Osteocyte (in vitro differentiated cells): ENCODE measurements around the gene ORC6. TPM values are rescaled to one million over a fixed set of nuclear protein-coding genes. Genes with fewer than 3 reads are reported as not detected.
"Not testable (repeated sequence)": the region's sequence is repeated elsewhere in the genome, so short reads cannot be mapped to it uniquely, and the experiment has no call there.

ENCODE experiments used
- DNase-seq: peaks from one replicate; pipeline ENCODE4 v3.0.0; 2021; ENCODE audit warnings: mixed read lengths; ENCODE audit not compliant: unreplicated experiment; ENCODE audit errors: extremely low spot score
- H3K27ac Mint-ChIP-seq: one replicate; pipeline ENCODE4 v1.8.0; 2021; ENCODE audit warnings: mild to moderate bottlenecking, mixed read lengths; ENCODE audit not compliant: unreplicated experiment
- H3K27me3 Mint-ChIP-seq: one replicate; pipeline ENCODE4 v1.8.0; 2021; ENCODE audit warnings: mixed read lengths; ENCODE audit not compliant: unreplicated experiment
- H3K36me3 Mint-ChIP-seq: one replicate; pipeline ENCODE4 v1.8.0; 2021; ENCODE audit warnings: mixed read lengths; ENCODE audit not compliant: unreplicated experiment
- H3K4me1 Mint-ChIP-seq: one replicate; pipeline ENCODE4 v1.8.0; 2021; ENCODE audit warnings: mixed read lengths; ENCODE audit not compliant: unreplicated experiment
- H3K4me3 Mint-ChIP-seq: one replicate; pipeline ENCODE4 v1.8.0; 2021; ENCODE audit warnings: mild to moderate bottlenecking, moderate library complexity, mixed read lengths; ENCODE audit not compliant: unreplicated experiment
- H3K9me3 Mint-ChIP-seq: one replicate; pipeline ENCODE4 v1.8.0; 2021; ENCODE audit warnings: mixed read lengths; ENCODE audit not compliant: unreplicated experiment
- CTCF ChIP-seq: fragments of 200-600 bp; sonication (generic); IDR thresholded peaks from 2 replicates; pipeline ENCODE4 v1.5.0; 2021; ENCODE audit warnings: antibody characterized with exemption, mild to moderate bottlenecking, moderate library complexity
- total RNA-seq: library from RNA; stranded (reverse); gene quantifications from 2 replicates; pipeline ENCODE4 v1.2.1, GENCODE V29; 2021

Gene ORC6
- total RNA-seq, 1 donor from 2014 or later = 8.8 TPM

GRCh38 chr16:46651305-46651704, 38.2 kb upstream of the ORC6 start:
- Mint-ChIP-seq H3K27ac (no peak overlapping the region), H3K4me3 (no peak overlapping the region), H3K27me3 (no peaks in the 10 kb centered on the region), H3K4me1 (peaks cover 4% of the 10 kb centered on the region), H3K9me3 (no peaks in the 10 kb centered on the region), H3K36me3 (no peaks in the 10 kb centered on the region)
- no peak for DNase-seq
- TF ChIP-seq CTCF = no peak

- H3K27me3 Mint-ChIP-seq = no peaks in the 10 kb centered on the region
- no peaks in the 10 kb centered on the region for H3K4me1 Mint-ChIP-seq
- TF ChIP-seq CTCF = no peak
- peaks cover 30% of the 10 kb centered on the region for H3K36me3 Mint-ChIP-seq
- H3K27ac Mint-ChIP-seq = no peak overlapping the region
- no peak overlapping the region for H3K4me3 Mint-ChIP-seq
- H3K9me3 Mint-ChIP-seq = no peaks in the 10 kb centered on the region
- DNase-seq = no peak
These were observed 30.5 kb upstream of the ORC6 start for GRCh38 chr16:46658925-46659324.

DNA sequence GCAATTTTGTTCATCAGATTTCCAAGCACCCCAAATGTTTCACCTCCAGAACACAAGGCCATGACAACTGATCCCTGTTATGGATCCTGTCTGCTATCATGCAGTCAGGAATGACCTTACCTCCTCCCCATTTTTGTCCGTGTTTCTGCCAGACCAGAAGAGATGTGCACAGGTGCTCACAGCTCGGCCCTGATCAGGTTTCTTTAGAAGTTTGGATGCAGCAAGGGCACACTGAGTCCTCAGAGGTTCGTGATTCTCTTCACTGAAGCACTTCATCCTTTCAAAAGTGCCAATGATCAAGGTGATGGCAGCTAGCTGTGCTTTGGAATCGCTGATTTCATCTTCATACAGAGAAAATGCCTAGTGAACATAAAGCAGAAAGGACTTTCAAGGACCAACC, 27.3 kb upstream of the ORC6 start:
- Mint-ChIP-seq H3K36me3 (peaks cover 45% of the 10 kb centered on the region), H3K4me3 (no peak overlapping the region), H3K9me3 (no peaks in the 10 kb centered on the region), H3K4me1 (no peaks in the 10 kb centered on the region), H3K27me3 (no peaks in the 10 kb centered on the region), H3K27ac (no peak overlapping the region)
- TF ChIP-seq CTCF = no peak
- no peak for DNase-seq

DNA sequence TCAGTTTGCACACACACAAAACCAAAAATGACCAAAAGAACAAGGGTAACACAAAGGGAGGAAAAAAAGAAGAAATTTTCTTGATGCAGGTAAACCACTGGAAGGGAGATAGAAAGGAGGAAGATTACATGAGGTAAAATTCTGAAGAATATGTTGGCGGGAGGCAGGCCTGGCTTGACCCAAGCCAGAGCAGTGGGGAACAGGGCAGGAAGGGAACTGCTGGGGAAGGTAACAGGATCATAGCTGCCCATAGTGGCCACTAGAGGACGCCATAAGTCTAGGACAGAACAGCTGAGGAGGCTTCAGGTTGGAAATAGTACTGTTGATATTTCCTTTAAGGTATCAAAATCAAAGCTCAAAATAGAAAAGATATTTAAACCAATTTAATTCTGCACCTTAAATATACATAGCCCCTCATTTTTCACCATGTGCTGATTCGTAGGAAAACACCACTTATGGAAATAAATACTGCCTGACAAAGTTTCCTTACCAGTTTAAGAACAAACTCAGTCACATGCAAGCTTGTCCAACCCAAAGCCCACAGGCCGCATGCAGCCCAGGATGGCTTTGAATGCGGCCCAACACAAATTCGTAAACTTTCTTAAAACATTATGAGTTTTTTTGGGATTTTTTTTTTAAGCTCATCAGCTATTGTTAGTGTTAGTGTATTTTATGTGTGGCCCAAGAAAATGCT, 16.0 kb upstream of the ORC6 start:
- Mint-ChIP-seq H3K27ac (no peak overlapping the region), H3K36me3 (peaks cover 46% of the 10 kb centered on the region), H3K27me3 (no peaks in the 10 kb centered on the region), H3K9me3 (no peaks in the 10 kb centered on the region), H3K4me1 (no peaks in the 10 kb centered on the region), H3K4me3 (no peak overlapping the region)
- DNase-seq = no peak
- peak; percentile 85 for TF ChIP-seq CTCF

- not testable (repeated sequence) for H3K27ac Mint-ChIP-seq, H3K27me3 Mint-ChIP-seq, H3K4me1 Mint-ChIP-seq, H3K9me3 Mint-ChIP-seq, DNase-seq, H3K4me3 Mint-ChIP-seq
- peaks cover 36% of the 10 kb centered on the region for H3K36me3 Mint-ChIP-seq
These were observed 11.5 kb upstream of the ORC6 start for GRCh38 chr16:46677943-46678342.

DNA sequence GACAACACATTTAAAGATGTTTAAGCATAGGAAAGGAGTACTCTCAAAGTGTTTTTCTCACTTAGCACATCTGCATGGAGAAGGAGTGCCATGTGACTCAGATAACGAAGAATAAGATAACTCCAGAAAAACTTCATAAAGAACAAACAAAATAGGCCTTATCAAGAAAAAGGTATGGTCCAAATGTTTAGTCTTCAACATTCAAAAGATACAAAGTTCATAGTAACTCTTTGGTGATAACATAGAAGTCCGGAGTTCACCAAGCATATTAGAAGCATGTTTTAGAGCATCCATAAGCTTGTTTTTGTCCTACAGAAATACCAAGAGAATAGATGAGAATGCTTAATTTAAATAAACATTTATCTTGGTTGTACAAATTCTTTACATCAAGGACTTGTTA, 7.6 kb upstream of the ORC6 start:
- not testable (repeated sequence) for H3K27ac Mint-ChIP-seq, H3K4me3 Mint-ChIP-seq, DNase-seq, H3K27me3 Mint-ChIP-seq, H3K9me3 Mint-ChIP-seq
- Mint-ChIP-seq H3K36me3 (peaks cover 19% of the 10 kb centered on the region), H3K4me1 (peaks cover 13% of the 10 kb centered on the region)
